GM19043 (cell line): Measurements from ENCODE around the gene STEAP4.

Source experiments
- ATAC-seq: cut with Tn5 transposase; IDR thresholded peaks from one replicate; pipeline ENCODE4 v1.9.1; 2021; ENCODE audit warnings: low read depth; ENCODE audit not compliant: unreplicated experiment

STEAP4 gene

DNA sequence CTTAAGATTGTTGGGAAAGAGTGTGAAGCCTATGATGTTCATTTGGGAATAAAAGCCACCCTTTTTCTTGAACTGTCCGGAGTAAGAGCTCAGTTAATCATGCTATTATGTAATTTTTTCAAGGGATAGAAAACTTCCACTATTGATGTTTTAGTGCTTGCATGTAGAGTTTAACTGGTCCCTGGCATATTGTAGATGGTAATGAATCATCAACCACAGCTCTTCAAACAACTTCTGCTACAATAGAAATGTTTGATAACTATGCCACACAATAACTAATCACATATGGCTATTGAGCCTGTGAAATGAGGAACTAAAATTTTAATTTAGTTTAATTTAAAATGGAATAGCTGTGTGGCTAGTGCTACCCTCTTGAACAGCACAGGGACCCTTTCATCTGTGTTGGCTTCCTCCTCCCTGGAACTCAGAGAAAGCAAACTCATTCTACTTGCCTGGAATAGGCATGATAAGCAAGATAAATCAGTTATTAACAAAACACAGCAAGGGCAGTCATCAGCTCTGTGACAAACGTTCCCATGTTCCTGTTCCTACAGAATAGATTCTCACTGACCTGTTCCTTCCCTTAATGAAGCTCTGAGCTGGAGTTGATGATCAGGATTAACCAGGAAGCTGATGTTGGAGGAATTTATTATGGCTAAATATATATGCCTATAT, 82.0 kb downstream of the STEAP4 start:
- ATAC-seq: no peak

DNA sequence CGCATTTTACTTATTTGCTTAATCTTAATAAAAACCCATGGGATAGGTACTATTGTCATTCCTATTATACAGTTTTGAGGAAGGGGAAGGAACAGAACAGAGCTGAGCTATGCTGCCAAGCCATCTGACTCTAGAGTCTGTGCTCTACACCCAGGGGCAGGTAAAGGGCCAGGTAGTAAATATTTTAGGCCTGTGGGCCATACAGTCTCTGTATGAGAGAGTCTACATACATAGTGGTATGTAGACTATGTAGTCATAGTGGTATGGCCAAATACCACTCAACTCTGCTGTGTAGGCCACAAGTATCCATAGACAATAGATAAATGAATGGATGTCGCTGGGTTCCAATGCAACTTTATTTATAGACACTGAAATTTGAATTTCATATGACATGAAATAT, 83.4 kb downstream of the STEAP4 start:
- ATAC-seq: no peak
